ENCODE measurements around the gene OR52D1.

DNA sequence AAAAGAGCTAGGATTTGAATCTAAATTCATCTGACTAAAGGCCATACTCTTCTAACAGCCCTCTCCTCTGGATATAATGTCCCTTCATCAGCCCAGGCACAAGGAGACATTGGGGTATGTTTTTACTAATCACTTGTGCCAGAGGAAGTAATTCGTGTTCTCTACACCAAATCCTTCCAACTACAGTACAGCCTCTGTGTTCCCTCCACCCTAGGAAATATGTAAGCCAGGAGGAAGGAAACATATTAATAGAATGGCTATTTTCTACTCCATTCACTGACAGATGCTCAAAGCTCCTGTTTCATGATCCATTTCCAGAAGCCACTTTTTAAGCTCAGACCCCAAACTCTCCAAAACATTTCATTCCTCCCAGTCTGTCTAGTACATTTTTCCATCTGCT lies 40.0 kb downstream of the OR52D1 start:
- TF ChIP-seq EZH2 (IDR thresholded peaks at IDR 0.05; ENCODE audit: low read length), result no peak
- TF ChIP-seq, protein P1, sequence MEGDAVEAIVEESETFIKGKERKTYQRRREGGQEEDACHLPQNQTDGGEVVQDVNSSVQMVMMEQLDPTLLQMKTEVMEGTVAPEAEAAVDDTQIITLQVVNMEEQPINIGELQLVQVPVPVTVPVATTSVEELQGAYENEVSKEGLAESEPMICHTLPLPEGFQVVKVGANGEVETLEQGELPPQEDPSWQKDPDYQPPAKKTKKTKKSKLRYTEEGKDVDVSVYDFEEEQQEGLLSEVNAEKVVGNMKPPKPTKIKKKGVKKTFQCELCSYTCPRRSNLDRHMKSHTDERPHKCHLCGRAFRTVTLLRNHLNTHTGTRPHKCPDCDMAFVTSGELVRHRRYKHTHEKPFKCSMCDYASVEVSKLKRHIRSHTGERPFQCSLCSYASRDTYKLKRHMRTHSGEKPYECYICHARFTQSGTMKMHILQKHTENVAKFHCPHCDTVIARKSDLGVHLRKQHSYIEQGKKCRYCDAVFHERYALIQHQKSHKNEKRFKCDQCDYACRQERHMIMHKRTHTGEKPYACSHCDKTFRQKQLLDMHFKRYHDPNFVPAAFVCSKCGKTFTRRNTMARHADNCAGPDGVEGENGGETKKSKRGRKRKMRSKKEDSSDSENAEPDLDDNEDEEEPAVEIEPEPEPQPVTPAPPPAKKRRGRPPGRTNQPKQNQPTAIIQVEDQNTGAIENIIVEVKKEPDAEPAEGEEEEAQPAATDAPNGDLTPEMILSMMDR (optimal IDR thresholded peaks at IDR 0.05 in 1 of 3, IDR thresholded peaks at IDR 0.05 in 1 of 3, conservative IDR thresholded peaks at IDR 0.05 in 1 of 3; ENCODE audit: extremely low read depth in 1 of 3, insufficient read depth in 2 of 3, low read length in 3 of 3), result no peak
